Measurements from ENCODE around the gene PTGFRN. TPM values are rescaled to one million over a fixed set of nuclear protein-coding genes. Genes with fewer than 3 reads are reported as not detected.

PTGFRN gene
- total RNA-seq, 1 donor from 2014 or later = 106 TPM

DNA sequence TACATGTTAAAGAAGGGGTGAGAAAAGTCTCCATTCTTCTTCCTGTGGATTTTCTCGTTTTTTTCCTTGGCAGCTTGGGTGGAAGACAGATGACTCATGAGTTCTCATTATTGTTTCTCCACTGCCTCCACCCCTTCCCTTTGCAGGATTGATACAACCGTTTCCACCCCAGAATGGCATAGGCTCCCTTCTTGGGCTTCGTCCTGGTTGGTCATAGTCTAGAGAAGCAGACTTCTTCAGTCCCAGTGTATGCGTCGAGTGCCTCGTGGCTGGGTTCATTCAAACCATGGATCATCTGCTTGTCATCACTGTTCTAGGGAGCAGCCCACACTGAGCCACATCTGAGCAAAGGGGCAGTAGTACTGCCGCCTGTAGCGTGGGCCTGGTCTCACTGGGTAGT lies 13.7 kb downstream of the PTGFRN start:
- Mint-ChIP-seq H3K36me3 (peaks cover 4% of the 10 kb centered on the region), H3K4me3 (no peak overlapping the region), H3K27me3 (ENCODE audit: low read depth) (no peaks in the 10 kb centered on the region), H3K4me1 (peaks cover 4% of the 10 kb centered on the region), H3K27ac (no peak overlapping the region), H3K9me3 (no peaks in the 10 kb centered on the region)
- TF ChIP-seq, protein P1, sequence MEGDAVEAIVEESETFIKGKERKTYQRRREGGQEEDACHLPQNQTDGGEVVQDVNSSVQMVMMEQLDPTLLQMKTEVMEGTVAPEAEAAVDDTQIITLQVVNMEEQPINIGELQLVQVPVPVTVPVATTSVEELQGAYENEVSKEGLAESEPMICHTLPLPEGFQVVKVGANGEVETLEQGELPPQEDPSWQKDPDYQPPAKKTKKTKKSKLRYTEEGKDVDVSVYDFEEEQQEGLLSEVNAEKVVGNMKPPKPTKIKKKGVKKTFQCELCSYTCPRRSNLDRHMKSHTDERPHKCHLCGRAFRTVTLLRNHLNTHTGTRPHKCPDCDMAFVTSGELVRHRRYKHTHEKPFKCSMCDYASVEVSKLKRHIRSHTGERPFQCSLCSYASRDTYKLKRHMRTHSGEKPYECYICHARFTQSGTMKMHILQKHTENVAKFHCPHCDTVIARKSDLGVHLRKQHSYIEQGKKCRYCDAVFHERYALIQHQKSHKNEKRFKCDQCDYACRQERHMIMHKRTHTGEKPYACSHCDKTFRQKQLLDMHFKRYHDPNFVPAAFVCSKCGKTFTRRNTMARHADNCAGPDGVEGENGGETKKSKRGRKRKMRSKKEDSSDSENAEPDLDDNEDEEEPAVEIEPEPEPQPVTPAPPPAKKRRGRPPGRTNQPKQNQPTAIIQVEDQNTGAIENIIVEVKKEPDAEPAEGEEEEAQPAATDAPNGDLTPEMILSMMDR (IDR thresholded peaks at IDR 0.05; ENCODE audit: unreplicated experiment) = no peak
- DNase-seq (ENCODE audit: low spot score in 2 of 2, unreplicated experiment in 2 of 2) = no peak

DNA sequence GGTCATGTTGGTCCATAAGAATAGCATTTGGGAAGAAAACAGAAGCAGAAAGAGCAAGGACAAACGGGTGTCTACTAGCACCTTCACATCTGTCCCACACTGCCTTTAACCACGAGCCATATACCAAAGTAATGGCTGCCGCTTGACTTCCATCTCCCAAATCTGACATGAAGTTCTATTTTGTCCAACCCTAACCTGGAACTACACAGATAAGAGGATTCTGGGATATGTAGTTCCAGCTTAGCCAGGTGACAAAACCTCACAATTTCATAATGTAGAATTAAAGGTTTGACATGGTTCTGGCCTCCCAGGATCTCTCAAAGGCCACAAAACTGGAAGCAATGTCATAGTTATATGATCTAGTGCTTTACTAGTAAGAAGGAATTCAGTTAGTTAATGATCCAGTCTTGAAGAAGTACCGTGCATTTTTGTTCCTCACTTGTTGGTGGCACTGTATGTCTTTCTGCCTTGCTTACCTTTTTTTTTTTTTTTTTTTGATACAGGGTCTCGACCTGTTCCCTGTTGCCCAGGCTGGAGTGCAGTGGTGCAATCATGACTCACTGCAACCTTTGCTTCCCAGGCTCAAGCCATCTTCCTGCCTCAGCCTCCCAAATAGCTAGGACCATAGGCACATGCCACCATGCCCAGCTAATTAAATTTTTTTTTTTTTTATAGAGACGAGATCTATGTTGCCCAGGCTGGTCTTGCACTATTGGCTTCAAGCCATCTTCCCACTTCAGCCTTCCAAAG lies 17.5 kb downstream of the PTGFRN start:
- Mint-ChIP-seq H3K4me3 (no peak overlapping the region), H3K27me3 (ENCODE audit: low read depth) (no peaks in the 10 kb centered on the region), H3K36me3 (peaks cover 4% of the 10 kb centered on the region), H3K27ac (no peak overlapping the region), H3K4me1 (no peaks in the 10 kb centered on the region), H3K9me3 (no peaks in the 10 kb centered on the region)
- no peak for DNase-seq (ENCODE audit: low spot score in 2 of 2, unreplicated experiment in 2 of 2)
- TF ChIP-seq, protein P1 (IDR thresholded peaks at IDR 0.05; ENCODE audit: unreplicated experiment) = no peak

DNA sequence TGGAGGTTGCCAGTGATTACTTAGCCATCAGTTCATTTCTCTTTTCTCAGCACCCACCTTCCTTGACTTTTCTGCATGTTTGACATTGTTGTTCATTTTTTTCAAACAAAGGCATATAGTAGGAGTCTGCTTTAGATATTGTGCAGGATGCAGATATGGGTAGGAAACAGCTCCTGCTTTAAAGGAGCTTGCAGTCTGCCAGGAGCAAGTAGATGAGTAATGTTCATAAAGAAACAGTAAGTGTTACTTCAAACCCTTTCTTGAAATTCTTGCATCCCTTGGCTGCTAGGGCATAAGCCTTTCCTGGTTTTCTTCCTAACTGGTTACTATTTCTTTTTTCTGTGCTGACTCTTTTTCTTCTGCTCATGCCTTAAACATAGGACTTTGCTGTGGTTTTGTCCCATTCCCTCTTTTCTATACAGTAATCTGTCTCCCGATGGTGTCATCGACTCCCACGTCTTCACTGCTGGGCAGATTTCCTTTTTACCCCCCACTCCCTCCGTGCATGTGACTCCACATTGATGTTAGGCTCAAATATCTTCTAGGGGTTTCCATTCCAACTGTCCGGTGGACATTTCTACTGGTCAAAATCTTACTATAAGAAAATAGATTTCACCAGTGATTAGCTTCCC lies 20.4 kb downstream of the PTGFRN start:
- Mint-ChIP-seq H3K27me3 (ENCODE audit: low read depth) (no peaks in the 10 kb centered on the region), H3K4me3 (no peak overlapping the region), H3K9me3 (no peaks in the 10 kb centered on the region), H3K36me3 (peaks cover 2% of the 10 kb centered on the region), H3K4me1 (peaks cover 1% of the 10 kb centered on the region), H3K27ac (no peak overlapping the region)
- TF ChIP-seq, protein P1 (IDR thresholded peaks at IDR 0.05; ENCODE audit: unreplicated experiment) = no peak
- DNase-seq (ENCODE audit: low spot score in 2 of 2, unreplicated experiment in 2 of 2) = no peak

DNA sequence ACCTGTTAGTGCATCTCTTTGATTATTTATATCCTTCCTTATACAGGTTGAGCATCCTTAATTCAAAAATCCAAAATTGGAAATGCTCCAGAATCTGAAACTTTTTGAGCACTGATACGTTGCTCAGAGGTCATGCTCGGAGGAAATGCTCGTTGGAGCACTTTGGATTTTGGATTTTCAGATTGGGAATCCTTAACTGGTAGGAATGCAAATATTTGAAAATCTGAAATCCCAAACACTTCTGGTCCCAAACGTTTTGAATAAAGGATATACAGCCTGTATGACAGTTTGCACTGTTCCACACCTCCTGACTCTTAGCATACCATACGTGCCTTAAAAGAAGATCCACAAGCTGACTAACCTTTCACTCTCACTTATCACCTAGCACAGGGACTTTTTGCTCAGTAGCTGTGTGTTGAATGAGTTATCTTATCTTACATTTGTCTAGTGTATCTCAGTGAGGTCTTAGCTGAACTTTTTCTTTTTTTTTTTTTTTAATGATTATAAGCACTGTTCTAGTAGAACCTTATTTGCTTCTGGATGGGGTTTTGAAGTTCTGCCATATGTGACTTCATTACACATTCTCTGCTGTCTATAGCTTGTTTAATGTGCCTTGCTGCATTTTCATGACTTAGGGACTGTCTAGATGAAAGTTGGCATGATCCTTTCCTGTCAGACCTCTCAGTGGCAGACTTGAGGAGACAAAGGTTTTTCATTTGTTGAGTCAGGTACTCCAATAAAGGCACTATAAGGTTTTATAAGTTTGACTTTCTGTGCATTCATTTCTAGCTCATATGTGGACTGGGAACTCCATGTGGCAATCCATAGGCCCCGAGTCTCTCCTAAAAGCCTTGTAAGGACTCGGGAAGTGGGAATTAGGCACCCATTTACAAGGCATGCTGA lies 21.6 kb downstream of the PTGFRN start:
- TF ChIP-seq, protein P1 (IDR thresholded peaks at IDR 0.05; ENCODE audit: unreplicated experiment) = no peak
- Mint-ChIP-seq H3K4me1 (peaks cover 1% of the 10 kb centered on the region), H3K4me3 (no peak overlapping the region), H3K36me3 (peaks cover 3% of the 10 kb centered on the region), H3K27ac (no peak overlapping the region), H3K27me3 (ENCODE audit: low read depth) (no peaks in the 10 kb centered on the region), H3K9me3 (no peaks in the 10 kb centered on the region)
- no peak for DNase-seq (ENCODE audit: low spot score in 2 of 2, unreplicated experiment in 2 of 2)

DNA sequence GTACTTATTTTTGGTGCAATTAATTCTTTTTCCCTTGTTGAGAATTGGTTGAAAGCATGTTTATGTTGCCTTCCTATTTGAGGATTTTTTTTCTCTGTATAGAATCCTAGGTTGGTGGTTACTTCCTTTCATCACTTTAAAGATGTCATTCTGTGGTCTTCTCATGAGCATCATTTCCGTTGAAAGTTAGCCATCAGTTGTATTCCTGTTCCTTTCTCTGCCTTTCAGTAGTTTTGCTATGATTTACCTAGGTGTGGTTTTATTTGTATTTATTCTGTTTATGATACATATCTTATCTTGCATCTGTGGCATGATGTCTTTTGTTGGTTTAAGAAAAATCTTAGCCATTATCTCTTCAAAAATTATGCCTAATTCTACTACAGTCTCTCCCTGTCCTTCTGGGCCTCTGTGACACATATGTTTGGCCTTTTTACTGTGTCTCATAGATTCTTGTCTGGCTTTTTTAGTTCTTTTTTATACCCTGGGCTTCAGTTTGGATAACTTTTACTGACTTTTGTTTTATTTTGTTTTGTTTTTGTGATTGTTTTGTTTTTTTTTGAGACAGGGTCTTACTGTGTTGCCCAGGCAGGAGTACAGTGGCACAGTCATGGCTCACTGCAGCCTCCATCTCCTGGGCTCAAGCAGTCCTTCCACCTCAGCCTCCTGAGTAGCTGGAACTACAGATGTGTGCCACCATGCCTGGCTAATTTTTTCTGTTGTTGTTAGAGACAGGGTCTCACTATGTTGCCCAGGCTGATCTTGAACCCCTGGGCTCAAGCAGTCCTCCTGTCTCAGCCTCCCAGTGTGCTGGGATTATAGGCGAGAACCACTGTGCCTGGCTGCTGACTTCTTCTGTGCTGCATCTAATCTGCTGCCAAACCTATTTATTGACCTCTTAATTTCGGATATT lies 24.1 kb downstream of the PTGFRN start:
- TF ChIP-seq, protein P1 (IDR thresholded peaks at IDR 0.05; ENCODE audit: unreplicated experiment) = no peak
- no peak overlapping the region for H3K4me3 Mint-ChIP-seq
- H3K27ac Mint-ChIP-seq = no peak overlapping the region
- DNase-seq (ENCODE audit: low spot score in 2 of 2, unreplicated experiment in 2 of 2) = no peak
- no peaks in the 10 kb centered on the region for H3K27me3 Mint-ChIP-seq (ENCODE audit: low read depth)
- H3K9me3 Mint-ChIP-seq = no peaks in the 10 kb centered on the region
- peaks cover 1% of the 10 kb centered on the region for H3K4me1 Mint-ChIP-seq
- H3K36me3 Mint-ChIP-seq = peaks cover 10% of the 10 kb centered on the region
